HUES64 (cell line): Measurements from ENCODE around the gene SARS1.

Source experiments
- H3K27ac ChIP-seq: 2 replicates; pipeline ENCODE4 v1.7.0; 2013; ENCODE audit warnings: low read depth, low read length, inconsistent platforms
- H3K27me3 ChIP-seq: 2 replicates; pipeline ENCODE4 v1.6.1; 2013; ENCODE audit warnings: mild to moderate bottlenecking, low read length; ENCODE audit not compliant: insufficient read depth
- H3K36me3 ChIP-seq: 2 replicates; pipeline ENCODE4 v1.6.1; 2013; ENCODE audit warnings: mild to moderate bottlenecking, low read length; ENCODE audit not compliant: insufficient read depth
- H3K4me1 ChIP-seq: 2 replicates; pipeline ENCODE4 v1.6.1; 2013; ENCODE audit warnings: mild to moderate bottlenecking, low read length, moderate library complexity; ENCODE audit not compliant: insufficient read depth
- H3K4me3 ChIP-seq: 2 replicates; pipeline ENCODE4 v1.5.1; 2013; ENCODE audit warnings: mild to moderate bottlenecking, low read length, moderate library complexity
- H3K9ac ChIP-seq: 2 replicates; pipeline ENCODE4 v1.6.1; 2013; ENCODE audit warnings: mild to moderate bottlenecking, low read depth, low read length
- H3K9me3 ChIP-seq: 2 replicates; pipeline ENCODE4 v1.6.1; 2013; ENCODE audit warnings: low read depth, low read length; ENCODE audit not compliant: insufficient read depth
- WGBS: fragments of 150-250, 120-280 bp; methylation state at CpG from one replicate; pipeline ENCODE4 v1.1.7; 2013; ENCODE audit warnings: missing lambda C conversion rate; 5-methylcytosine and 5-hydroxymethylcytosine counted together

The SARS1 gene

GRCh38 chr1:109273570-109274288 lies 60.0 kb downstream of the SARS1 start:
- Histone ChIP-seq H3K4me3 (no peak overlapping the region), H3K36me3 (peaks cover 25% of the 10 kb centered on the region), H3K27ac (no peak overlapping the region; the same call in 1 of the 2 replicates), H3K9me3 (no peaks in the 10 kb centered on the region), H3K27me3 (no peaks in the 10 kb centered on the region), H3K9ac (peak overlapping the region; percentile 34; the same call in 1 of the 2 replicates), H3K4me1 (peaks cover 26% of the 10 kb centered on the region)
- WGBS, result 78% methylated on average over 30 of the region's 30 CpGs

DNA sequence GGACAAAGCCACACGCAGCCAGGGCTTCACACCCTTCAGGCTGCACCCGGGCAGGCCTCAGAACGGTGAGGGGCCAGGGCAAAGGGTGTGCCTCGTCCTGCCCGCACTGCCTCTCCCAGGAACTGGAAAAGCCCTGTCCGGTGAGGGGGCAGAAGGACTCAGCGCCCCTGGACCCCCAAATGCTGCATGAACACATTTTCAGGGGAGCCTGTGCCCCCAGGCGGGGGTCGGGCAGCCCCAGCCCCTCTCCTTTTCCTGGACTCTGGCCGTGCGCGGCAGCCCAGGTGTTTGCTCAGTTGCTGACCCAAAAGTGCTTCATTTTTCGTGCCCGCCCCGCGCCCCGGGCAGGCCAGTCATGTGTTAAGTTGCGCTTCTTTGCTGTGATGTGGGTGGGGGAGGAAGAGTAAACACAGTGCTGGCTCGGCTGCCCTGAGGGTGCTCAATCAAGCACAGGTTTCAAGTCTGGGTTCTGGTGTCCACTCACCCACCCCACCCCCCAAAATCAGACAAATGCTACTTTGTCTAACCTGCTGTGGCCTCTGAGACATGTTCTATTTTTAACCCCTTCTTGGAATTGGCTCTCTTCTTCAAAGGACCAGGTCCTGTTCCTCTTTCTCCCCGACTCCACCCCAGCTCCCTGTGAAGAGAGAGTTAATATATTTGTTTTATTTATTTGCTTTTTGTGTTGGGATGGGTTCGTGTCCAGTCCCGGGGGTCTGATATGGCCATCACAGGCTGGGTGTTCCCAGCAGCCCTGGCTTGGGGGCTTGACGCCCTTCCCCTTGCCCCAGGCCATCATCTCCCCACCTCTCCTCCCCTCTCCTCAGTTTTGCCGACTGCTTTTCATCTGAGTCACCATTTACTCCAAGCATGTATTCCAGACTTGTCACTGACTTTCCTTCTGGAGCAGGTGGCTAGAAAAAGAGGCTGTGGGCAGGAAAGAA lies 61.1 kb downstream of the SARS1 start:
- WGBS, result 29% methylated on average over 23 of the region's 24 CpGs
- no peaks in the 10 kb centered on the region for H3K9me3 ChIP-seq
- peak overlapping the region; percentile 63 for H3K27ac ChIP-seq
- peaks cover 26% of the 10 kb centered on the region for H3K4me1 ChIP-seq
- H3K27me3 ChIP-seq, result no peaks in the 10 kb centered on the region
- H3K36me3 ChIP-seq, result peaks cover 22% of the 10 kb centered on the region
- no peak overlapping the region for H3K4me3 ChIP-seq
- H3K9ac ChIP-seq, result peak overlapping the region; percentile 44

DNA sequence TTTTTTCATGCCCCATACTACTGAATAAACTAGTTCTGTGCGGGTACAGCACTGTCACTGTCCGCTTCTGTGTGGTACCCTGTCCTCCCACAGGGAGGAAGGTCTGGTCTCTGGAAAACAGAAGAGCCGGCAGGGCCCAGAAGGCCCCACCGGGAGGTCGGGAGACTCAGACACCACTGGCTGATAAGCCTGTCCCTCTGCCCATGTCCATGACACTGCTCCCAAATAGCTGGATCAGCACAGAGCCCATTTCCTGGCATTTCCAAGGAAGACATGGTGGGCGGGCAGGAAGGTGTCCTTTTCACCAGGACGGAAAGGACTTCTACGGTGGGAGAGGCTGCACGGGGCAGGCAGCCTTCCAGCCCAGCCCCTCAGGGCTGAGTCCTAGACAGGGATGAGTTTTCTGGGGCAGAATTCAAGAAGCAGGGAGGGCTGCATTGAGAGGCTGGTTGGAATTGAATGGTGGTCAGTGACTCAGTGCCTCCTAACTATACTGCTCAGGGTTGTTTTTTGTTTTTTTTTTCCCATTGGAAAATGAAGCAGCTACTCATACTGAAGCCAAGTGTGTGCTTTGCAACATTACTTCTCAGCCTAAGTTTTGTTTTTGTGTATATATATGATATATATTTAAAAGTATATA lies 62.1 kb downstream of the SARS1 start:
- Histone ChIP-seq H3K36me3 (peaks cover 28% of the 10 kb centered on the region), H3K4me1 (peaks cover 26% of the 10 kb centered on the region), H3K9ac (no peak overlapping the region), H3K27me3 (no peaks in the 10 kb centered on the region), H3K4me3 (no peak overlapping the region), H3K9me3 (no peaks in the 10 kb centered on the region), H3K27ac (0 out of 2 replicates have a peak overlapping the region, but pooled peaks have one; percentile 25)
- WGBS, result 58% methylated on average over 9 of the region's 9 CpGs

GRCh38 chr1:109277434-109278204 lies 63.9 kb downstream of the SARS1 start:
- Histone ChIP-seq H3K27ac (no peak overlapping the region), H3K4me1 (peaks cover 26% of the 10 kb centered on the region)

GRCh38 chr1:109279615-109280278 lies 66.0 kb downstream of the SARS1 start:
- Histone ChIP-seq H3K4me1 (peaks cover 25% of the 10 kb centered on the region), H3K9ac (no peak overlapping the region)
- 96% methylated on average over 5 of the region's 5 CpGs for WGBS

More at GRCh38 chr1:109277434-109278204, 63.9 kb downstream of the SARS1 start:
- H3K27me3 ChIP-seq, result no peaks in the 10 kb centered on the region
- 64% methylated on average over 7 of the region's 7 CpGs for WGBS
- no peak overlapping the region for H3K4me3 ChIP-seq
- no peak overlapping the region for H3K9ac ChIP-seq
- H3K9me3 ChIP-seq, result no peaks in the 10 kb centered on the region
- H3K36me3 ChIP-seq, result peaks cover 33% of the 10 kb centered on the region

DNA sequence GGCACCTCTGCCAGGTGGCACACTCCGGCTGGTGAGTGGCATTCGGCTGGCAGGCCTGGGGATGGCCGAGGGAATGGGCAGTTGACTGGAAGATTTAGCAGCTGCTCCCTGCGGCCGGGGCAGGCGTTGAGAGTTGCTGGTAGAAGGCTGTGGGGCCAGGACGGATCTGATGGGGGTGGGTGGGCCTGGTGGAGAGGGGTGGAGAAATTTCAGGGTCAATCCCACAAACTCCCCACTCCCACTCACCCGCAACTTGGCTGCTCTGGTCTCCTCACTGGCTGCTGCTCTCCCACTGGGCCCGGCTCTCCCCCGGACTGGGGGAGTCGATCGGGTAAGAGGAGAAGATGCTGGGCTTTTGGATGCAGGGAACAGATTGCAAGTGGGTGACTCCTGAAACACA lies 67.1 kb downstream of the SARS1 start:
- H3K9ac ChIP-seq, result no peak overlapping the region

More at GRCh38 chr1:109279615-109280278, 66.0 kb downstream of the SARS1 start:
- Histone ChIP-seq H3K9me3 (no peaks in the 10 kb centered on the region), H3K27ac (no peak overlapping the region), H3K4me3 (no peak overlapping the region), H3K36me3 (peaks cover 33% of the 10 kb centered on the region), H3K27me3 (no peaks in the 10 kb centered on the region)

GRCh38 chr1:109281680-109282496 lies 68.2 kb downstream of the SARS1 start:
- Histone ChIP-seq H3K4me3 (peak overlapping the region; percentile 93), H3K9me3 (no peaks in the 10 kb centered on the region), H3K4me1 (peaks cover 12% of the 10 kb centered on the region; the same call in 1 of the 2 replicates), H3K36me3 (peaks cover 33% of the 10 kb centered on the region), H3K27ac (no peak overlapping the region), H3K27me3 (no peaks in the 10 kb centered on the region), H3K9ac (peak overlapping the region; percentile 87)
- 76% methylated on average over 27 of the region's 28 CpGs for WGBS

More for the DNA sequence above, 67.1 kb downstream of the SARS1 start:
- no peak overlapping the region for H3K27ac ChIP-seq
- peaks cover 14% of the 10 kb centered on the region; the same call in 1 of the 2 replicates for H3K4me1 ChIP-seq
- no peak overlapping the region for H3K4me3 ChIP-seq
- H3K9me3 ChIP-seq, result no peaks in the 10 kb centered on the region
- WGBS, result 94% methylated on average over 12 of the region's 12 CpGs
- no peaks in the 10 kb centered on the region for H3K27me3 ChIP-seq
- H3K36me3 ChIP-seq, result peaks cover 33% of the 10 kb centered on the region

DNA sequence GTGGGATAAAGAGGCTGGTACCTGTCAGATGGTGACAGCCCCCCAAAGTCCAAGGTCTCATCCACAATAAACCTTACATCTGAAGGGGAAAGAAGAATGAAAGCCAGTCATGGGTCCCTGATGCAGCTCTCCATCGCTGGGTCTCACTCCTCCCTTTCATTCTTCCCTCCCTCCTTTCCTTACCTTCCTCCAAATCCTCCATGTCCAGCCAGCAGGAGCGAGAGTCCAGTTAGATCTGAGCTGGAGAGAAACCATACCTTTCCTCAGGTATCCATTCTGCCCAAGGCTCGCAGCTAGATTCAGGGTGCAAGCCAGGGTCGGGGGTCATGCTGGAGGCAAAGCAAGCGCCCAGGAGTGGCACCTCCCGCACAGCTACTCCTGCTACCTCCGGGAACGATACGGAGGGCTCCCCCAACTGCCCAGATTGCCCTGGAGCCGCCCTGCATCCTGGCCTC lies 68.8 kb downstream of the SARS1 start:
- 5% methylated on average over 10 of the region's 10 CpGs for WGBS
- Histone ChIP-seq H3K9ac (peak overlapping the region; percentile 87), H3K9me3 (no peaks in the 10 kb centered on the region), H3K4me1 (peaks cover 8% of the 10 kb centered on the region; the same call in 1 of the 2 replicates), H3K27me3 (no peaks in the 10 kb centered on the region), H3K4me3 (peak overlapping the region; percentile 93), H3K27ac (no peak overlapping the region), H3K36me3 (peaks cover 33% of the 10 kb centered on the region)

DNA sequence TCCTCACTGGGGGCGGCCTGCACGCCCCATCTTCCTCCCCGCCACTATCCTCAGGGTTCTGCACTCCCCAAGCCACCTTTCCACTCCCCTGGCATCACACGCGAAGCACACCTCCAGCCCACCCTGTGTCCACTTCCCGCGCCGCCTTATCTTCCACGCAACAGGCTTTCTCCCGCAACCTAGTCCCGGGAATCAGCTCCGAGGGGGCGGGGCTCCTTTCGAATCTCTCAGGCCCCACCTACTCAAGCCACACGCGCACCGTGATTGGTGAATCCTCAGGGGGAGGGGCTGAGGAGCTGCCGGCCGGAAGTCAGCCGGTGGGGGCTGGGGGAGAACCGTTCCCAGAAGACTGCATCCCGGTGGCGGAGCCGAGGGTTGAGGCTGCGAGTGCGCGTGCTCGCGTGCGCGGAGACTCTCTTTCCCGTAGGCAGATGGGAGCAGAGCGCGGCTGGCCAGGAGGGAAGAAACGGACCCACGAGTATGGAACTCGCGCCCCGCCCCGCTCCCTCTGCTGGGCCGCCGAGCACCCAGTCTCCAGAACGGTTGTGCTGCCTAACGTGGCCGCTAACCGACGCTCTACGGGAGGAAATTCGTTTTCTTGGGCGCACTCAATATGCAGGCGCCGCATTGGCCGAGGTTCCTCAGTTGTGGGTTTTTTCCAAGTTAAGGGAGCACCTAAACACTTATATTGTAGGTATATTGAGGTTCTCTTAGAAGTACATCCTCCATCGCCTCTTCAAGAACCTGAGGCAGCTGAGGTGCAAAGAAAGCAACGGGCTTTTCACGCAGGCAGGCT lies 69.4 kb downstream of the SARS1 start, which contains the start of gene PSRC1:
Gene PSRC1 (minus strand): TSS at position 194 of the 796 bp plus-strand sequence.
- WGBS, result 3% methylated on average over 56 of the region's 56 CpGs
- H3K9ac ChIP-seq, result peak within 1 kb of the TSS; percentile 87
- peak within 1 kb of the TSS; percentile 95 for H3K27ac ChIP-seq
- H3K36me3 ChIP-seq, result peaks cover 29% of the 10 kb centered on the region
- H3K27me3 ChIP-seq, result no peaks in the 10 kb centered on the region
- no peaks in the 10 kb centered on the region for H3K9me3 ChIP-seq
- peak within 1 kb of the TSS; percentile 93 for H3K4me3 ChIP-seq
- peaks cover 8% of the 10 kb centered on the region; the same call in 1 of the 2 replicates for H3K4me1 ChIP-seq
